GM19351 (cell line): ENCODE data around the gene ZSCAN25.
"Not testable (repeated sequence)": the region's sequence is repeated elsewhere in the genome, so short reads cannot be mapped to it uniquely, and the experiment has no call there.

Experiments
- ATAC-seq: cut with Tn5 transposase; IDR thresholded peaks from one replicate; pipeline ENCODE4 v1.9.1; 2021; ENCODE audit warnings: mild to moderate bottlenecking, moderate library complexity; ENCODE audit not compliant: unreplicated experiment

The ZSCAN25 gene

DNA sequence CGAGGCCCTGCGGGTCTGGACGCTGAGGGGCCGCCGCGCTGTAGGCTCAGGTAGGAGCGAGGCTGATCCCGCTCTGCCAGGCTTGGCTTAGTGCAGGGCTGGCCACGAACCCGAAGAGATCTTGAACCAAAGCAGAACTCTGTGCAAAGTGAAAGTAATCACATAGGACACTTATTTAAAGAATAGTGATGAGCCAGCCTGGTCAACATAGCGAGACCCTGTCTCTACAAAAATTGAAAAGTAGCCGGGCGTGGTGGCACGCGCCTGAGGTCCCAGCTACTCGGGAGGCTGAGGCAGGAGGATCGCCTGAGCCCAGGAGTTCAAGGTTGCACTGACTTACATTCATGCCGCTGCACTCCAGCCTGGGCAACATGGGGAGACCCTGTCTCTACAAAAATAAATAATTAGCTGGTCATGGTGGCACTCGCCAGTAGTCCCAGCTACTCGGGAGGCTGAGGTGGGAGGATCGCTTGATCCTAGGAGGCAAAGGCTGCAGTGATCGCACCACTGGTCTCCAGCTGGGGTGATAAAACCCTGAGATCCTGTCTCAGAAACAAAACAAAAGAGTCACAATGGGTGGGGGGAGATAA, 541 bp downstream of the ZSCAN25 start:
- no peak for ATAC-seq

DNA sequence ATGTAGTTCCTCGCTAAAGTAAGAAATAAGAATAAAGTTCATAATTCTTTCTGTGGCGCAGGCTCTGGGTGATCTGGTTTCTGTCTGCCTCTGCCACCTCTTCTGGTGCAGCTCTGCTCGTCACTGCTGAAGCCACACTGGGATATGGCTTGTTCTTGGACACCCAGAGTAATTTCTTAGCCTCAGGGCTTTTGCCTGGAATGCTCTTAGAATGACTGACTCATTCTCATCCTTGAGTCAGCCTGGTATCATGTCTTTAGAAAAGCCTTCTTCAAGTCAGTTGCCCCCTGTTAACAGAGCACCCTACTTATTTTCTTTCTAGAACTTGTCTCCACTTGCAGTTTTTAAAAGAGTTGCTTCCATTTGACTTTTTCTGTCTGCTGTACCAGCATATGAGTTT, 2.0 kb downstream of the ZSCAN25 start:
- ATAC-seq, result no peak

DNA sequence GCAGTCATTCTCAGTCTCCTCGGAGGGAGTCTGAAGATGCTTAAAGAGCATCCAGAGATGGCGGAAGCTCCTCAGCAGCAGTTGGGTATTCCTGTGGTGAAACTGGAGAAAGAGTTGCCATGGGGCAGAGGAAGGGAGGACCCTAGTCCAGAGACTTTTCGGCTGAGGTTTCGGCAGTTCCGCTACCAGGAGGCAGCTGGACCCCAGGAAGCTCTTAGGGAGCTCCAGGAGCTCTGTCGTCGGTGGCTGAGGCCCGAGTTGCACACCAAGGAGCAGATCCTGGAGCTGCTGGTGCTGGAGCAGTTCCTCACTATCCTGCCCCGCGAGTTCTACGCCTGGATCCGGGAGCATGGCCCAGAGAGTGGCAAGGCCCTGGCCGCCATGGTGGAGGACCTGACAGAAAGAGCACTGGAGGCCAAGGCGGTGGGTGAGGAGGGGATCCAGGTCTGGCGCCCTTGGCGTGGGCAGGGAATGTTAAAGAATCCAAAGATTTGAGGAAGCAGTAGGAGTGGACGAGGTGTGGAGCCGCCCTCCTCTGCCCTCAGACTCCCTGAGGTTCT, 2.9 kb downstream of the ZSCAN25 start:
- ATAC-seq, result no peak

DNA sequence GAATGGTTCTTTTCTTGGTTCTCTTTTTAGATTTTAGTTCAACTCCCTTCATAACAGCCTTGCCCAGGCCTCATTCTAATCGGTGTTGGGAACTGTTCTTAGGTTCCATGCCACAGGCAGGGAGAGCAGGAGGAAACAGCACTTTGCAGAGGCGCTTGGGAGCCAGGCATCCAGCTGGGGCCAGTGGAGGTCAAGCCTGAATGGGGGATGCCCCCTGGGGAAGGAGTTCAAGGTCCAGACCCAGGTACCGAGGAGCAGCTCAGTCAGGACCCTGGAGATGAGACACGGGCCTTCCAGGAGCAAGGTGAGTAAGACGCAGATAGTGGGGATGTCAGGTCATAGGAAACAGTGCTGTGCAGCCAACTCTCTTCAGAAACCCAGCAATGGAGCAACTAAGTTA, 4.5 kb downstream of the ZSCAN25 start:
- no peak for ATAC-seq

DNA sequence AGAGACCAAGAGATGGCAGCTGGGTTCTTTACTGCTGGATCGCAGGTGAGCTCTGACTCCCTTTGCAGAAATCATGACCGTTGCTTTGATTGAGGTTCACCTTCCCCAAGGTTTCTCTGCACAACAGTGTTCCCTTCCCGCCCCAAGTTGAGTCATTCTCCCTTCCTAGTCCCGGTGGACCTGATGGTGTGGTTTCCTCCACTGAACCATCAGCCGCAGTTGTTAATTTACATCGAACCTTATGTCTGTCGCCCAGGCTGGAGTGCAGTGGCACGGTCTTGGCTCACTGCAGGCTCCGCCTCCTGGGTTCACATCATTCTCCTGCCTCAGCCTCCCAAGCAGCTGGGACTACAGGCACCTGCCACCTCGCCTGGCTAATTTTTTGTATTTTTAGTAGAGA, 5.8 kb downstream of the ZSCAN25 start:
- ATAC-seq, result no peak

DNA sequence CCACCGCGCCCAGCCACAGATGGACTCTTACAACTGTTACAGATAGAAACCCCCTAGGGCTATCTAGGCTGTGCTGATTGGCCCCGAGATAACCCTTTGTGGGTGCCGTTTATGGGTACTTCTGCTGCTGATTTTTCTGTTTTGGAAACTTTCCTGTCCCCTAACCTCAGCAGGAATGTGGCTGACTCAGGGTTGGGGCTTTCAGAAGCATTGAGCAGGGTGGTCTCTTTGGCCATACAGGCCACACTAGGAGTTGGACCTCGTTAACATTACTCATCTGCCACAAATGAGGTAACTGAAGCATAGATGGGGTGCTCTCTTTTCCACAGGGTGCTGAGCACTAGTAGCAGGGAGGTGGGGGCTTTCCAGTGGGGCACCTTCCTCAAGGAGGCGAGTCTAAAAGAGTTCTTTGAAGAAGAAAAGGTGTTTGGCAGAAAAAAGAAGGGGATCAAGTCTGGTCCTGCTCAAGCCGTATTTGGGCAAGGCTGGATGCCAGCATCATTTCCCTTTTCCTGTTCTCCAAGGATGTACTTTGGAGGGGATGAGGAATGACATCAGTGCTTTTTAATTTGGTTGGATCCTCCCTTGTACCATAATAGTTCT, 6.4 kb downstream of the ZSCAN25 start:
- no peak for ATAC-seq

DNA sequence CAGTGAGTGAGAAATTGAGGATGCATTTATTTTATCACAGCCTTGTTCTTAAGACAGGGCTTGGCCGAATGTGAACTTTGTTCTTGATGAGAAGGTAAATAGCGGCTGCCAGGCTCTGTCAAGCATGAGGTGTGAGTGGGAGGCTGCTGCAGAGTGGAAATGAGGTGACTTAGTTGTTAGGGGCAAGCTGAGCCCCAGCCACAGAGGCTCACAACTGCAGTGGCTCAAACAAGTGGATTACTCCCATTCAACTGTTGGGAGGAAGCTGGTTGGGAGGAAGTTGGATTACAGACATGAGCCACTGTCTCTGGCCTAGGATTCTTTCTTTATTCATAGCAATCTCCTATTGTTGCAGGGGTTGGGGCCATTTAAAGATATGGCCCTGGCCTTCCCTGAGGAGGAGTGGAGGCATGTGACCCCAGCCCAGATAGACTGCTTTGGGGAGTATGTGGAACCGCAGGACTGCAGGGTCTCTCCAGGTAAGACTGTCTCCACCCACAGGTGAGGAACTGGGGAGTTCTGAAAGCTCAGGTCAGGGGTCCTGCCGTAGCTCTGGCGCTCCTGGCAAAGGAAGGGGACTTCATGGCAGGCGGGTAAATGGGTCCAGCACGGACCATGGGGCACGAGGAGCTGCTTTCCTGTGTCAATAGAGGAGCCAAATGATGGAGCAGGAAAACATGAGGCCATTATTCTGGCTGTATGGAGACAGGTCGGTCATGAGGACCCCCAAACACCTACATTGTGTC, 7.1 kb downstream of the ZSCAN25 start:
- no peak for ATAC-seq

DNA sequence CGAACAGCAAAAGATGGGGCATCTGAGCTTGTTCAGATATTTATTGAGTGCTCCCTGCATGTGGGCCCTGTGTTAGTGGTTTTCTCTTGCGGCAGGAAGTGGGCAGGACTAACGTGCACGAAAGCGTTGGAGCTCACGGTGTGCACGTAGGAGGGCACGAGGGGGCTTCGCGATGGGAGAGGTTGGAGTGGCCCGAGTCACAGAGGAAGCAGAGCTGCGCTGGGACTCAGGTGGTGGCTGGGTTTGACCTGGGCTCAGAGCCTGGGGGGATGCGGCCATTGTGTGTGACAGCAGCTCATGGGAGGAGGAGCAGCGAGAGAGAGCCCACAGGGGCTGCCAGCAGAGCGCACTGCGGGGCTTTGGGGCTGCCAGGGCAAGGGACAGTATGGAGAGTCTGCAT, 7.7 kb downstream of the ZSCAN25 start:
- no peak for ATAC-seq

DNA sequence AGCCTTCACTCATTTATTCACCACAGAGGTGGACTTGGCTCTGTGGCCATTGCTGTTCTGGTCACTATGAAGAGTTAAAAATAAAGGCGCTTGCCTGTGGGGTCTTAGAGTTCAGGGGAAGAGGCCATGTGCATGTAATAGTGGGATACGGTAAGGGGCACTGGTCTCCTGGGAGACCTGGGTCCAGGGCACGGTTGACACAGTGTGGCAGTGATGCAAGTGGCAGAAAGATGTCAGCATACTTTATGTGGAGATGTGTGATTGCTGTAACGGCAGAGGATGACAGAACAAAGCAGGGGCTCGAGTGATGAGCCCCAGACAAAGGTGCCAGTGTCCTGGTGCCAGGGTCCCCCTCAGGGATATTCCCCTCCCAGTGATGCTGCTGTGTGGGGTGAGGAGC, 8.6 kb downstream of the ZSCAN25 start:
- ATAC-seq, result no peak

DNA sequence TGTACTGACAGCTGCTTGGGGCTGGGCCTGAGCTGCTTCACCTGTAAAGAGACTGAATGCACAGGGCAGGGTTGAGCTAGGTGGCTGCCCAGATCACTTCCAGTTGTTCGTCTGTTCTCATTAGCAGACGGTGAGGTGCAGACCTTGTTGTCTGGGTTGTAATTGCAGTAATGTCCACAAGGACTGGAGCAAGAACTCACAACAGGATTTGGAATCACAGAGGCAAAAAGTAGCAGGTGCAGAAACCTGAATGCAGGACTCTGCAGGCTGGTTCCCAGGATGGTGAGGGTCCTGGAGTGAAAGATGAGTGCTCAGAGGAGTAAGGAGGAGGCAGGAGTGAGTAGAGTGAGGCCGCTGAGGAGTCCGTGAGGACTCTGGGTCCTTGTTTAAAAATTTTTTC, 9.2 kb downstream of the ZSCAN25 start:
- ATAC-seq, result no peak

DNA sequence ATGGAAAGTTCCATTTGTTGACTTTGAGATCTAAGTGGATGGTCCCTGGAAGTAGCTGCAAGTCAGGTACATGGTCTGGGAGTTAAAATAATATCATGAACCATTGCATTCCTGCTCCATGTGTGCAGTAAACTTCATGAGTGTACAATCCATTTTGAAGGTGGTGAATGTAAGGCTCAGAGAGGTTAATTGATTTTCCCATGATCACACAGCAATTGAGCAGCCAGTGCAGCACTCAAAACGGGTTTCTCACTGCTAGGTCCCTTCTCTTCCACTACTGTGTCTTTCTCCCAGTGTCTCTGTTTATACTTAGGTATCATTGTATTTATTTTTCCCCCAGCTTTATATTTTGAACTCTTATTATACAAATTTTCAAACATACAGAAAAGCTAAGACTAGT, 9.9 kb downstream of the ZSCAN25 start:
- no peak for ATAC-seq

DNA sequence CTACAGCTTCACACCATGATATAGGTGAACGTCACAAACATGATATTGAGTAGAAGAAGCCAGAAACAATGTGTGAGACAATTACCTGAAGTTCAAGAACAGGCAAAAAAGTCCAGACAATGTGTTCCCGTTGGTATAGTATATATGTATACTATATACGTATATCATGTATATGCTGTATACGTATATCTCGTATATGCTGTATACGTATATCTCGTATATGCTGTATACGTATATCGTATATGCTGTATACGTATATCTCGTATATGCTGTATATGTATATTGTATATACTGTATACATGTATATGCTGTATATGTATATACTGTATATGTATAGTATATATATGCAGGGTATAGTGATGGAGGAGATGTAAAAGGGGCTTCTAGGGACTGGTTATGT, 10.8 kb downstream of the ZSCAN25 start:
- ATAC-seq, result no peak

DNA sequence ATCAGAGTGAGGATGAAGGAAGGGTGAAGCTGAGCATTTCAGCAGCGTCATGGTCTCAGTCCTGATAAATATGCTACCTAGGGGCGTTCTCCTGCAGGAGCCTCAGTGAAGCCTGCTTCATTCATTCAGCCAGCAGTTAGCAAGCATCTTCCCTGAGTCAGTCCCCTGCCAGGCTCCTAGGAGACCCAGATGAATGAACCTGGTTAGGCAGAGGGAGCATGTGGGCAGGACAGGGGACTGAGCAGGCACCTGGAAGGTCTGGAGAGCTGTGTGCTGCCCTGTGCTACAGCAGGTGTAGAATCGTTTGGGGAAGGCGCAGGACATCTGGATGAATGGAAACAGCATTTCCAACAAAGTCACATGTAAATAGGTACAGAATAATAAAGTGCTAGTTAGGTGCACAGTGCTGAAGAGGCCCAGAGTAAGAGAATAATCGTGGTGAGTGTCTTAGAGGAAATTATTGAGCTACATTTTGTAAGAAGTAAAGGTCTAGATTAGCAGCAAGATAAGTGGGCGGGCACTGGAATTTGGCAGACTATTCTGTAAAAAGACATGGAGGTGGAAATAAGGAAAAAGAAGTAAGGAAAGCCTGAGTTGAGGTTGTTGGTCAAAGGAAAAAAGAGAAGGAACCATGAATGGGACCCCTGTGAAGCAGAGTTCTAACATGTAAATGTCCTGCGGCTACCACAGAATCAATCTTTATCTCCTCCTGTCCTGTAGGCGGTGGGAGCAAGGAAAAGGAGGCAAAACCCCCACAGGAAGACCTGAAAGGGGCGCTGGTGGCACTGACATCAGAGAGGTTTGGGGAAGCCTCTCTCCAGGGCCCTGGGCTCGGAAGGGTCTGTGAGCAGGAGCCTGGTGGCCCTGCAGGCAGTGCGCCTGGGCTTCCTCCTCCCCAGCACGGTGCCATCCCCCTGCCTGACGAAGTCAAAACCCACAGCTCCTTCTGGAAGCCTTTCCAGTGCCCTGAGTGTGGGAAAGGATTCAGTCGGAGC, 12.0 kb downstream of the ZSCAN25 start:
- no peak for ATAC-seq

DNA sequence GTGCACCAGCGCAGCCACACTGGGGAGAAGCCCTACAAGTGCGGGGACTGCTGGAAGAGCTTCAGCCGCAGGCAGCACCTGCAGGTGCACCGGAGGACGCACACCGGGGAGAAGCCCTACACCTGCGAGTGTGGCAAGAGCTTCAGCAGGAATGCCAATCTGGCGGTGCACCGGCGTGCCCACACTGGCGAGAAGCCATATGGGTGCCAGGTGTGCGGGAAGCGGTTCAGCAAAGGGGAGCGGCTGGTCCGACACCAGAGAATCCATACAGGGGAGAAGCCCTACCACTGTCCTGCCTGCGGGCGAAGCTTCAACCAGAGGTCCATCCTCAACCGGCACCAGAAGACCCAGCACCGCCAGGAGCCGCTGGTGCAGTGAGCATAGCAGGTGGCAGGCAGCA, 12.9 kb downstream of the ZSCAN25 start:
- no peak for ATAC-seq

DNA sequence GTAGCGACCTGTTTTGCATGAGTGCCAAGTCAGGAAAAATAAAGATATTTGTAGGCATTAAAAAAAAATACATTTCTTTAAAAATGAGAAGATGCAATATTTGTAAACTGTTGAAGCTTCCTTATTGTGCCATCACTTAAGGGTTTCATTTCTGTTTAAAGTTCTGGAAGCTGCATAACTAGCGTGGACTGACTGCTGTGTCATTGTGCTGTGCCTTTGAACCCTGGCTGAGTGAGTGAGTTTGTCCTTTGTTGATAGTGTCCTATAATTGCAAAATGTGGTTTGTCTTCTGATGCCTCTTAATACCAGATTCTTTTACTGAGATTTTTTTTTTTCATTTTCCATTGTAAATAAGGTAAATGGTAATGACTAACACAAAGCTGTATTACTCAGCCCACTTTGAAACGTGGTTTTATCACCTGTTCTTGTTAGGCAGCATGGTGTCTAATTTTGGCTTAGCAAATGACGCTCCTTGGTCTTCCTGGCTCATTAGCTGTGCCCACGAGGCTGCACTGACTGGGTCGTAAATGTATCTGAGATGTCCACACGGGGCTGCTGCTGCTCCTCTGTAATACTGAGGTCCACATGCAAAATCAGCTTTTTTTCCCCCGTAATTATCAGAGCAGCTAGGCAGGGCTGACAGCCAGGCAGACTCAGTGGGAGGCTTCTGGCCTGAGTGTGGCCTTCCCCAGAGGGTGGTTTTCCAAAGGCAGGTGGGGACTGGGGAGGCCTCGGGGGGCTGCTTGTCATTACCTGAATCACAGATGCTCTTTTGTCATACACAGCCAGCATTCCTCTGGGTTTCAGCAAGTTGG, 14.8 kb downstream of the ZSCAN25 start:
- ATAC-seq, result no peak

DNA sequence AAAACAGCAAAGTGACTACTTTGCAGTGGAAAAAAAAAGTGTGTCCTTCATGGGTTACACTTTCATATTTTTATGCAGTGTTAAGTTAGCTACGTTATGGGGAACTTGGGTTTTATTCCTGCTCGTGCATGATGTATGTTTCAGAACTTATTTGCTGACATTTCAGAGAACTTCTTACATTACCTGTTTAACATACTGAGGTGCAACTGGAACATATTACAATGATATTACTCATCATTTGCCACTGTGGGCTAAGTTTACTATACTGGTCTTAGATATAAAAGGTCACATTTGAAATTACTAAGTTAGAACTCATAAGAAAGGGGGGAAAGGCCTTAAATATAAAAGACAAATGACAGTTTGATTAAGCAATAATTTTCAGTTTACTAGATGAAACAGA, 20.7 kb downstream of the ZSCAN25 start:
- ATAC-seq, result not testable (repeated sequence)

DNA sequence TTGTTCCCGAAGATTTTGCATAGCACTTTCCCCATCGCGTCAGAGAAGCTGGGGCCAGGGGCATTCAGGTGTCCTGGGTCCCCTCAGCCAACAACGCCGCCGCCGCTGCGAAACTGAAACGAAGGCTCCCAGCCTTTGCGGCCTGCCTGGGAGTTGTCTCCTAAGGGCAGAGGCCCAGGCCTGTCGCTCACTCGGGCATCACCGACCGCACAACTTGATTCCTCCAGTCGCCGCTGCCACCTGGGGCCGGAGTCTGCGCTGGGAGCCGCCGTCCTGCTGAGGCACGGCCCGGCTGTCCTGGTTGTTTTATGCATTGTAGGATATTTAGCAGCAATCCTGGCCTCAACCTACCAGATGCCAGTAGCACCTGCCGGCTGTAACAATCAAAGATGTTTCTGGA, 22.0 kb downstream of the ZSCAN25 start:
- ATAC-seq, result no peak

DNA sequence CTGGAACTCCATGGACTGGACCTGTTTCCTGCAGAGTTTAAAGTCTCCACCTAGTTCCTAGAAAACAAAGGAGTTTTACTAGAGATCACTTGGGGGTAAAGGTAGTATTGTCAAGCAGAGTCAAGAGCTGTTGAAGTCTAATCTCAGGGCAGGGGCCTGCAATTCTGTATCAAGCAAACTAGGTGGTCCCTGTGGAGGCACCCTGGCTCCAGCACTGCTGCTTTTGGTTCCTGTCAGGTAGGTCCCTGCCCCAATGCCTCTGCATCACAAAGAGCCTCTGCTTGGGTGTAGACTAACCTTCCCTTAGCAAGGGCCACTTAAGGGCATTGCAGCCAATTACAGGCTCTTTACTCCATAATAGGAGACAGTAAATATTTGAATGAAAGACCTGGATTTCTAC, 22.5 kb downstream of the ZSCAN25 start:
- ATAC-seq, result no peak

DNA sequence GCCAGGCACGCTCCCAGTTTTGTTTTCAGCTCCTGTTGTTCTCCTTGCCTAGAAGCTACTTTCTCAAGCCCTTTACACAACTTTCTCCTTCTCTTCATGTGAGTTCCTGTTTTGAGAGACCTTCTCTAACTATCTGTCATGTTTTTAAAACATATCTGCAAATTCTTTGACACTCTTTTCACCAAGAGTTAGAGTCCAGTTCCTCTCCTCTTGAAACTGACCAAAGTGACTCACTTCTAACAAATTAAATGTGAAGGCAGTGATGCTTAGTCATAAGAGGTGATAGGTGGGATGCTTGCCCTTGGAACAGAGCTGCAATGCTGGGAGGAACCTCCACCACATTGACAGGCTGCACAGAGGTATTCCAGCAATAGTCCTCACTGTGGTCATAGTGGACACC, 25.3 kb downstream of the ZSCAN25 start:
- ATAC-seq, result no peak

DNA sequence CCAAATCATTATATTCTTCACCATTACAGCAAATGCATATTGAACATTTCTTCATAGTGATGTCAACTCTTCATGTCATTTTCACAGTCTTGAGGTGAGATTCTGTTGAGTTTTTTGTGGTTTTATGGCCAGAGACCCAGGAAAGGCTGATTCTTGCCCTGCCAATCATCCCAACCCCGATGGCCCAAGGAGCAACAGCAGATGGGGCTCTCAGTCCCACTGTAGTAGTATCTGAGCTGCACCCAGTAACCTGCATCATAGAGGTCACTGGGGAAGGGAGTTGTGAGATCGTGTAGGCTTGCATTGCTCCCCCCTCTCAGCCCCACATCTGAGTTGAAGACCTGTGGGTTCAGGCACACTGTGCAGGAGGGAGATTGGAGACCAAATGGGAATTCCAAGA, 26.7 kb downstream of the ZSCAN25 start:
- ATAC-seq, result no peak
